ENCODE results near the gene PDE10A. TPM values are rescaled to one million over a fixed set of nuclear protein-coding genes. Genes with fewer than 3 reads are reported as not detected.

Gene PDE10A
- total RNA-seq, 4 donors from 2014 or later: 2.9 to 8.8 (median 3.9) TPM

DNA sequence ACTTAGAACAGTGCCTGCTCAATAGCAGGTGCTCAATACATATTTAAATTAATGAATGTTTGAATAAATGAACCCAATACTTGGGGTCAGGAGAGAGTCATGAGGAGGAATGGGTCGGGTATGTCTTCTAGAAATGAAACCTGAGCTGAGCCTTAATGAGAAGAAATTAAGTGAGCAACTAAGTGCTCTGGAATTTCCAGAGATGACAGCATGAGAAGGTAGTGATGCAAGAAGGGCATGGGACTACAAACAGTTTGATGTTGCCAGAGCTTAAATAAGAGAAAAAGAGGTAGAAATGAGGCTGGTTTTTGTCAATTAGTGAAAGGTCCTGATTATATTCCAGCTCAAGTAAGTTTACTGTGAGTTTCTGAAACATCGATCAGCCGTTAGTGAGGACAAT lies 82.9 kb downstream of the PDE10A start:
- Histone ChIP-seq H3K36me3 (no peaks in the 10 kb centered on the region), H3K4me1 (no peaks in the 10 kb centered on the region), H3K4me3 (no peak overlapping the region), H3K27me3 (no peaks in the 10 kb centered on the region), H3K27ac (replicated peaks in 1 of 4) (no peak overlapping the region), H3K9me3 (peaks cover 0 to 1% (median 0%) of the 10 kb centered on the region in 4 donors)
- whole genome bisulfite sequencing: 88% methylated on average over 3 of the region's 3 CpGs
- no peak for TF ChIP-seq POLR2A (IDR thresholded peaks at IDR 0.05; ENCODE audit: low read depth)
- TF ChIP-seq EP300 (IDR thresholded peaks at IDR 0.05): no peak
- TF ChIP-seq, protein P1, sequence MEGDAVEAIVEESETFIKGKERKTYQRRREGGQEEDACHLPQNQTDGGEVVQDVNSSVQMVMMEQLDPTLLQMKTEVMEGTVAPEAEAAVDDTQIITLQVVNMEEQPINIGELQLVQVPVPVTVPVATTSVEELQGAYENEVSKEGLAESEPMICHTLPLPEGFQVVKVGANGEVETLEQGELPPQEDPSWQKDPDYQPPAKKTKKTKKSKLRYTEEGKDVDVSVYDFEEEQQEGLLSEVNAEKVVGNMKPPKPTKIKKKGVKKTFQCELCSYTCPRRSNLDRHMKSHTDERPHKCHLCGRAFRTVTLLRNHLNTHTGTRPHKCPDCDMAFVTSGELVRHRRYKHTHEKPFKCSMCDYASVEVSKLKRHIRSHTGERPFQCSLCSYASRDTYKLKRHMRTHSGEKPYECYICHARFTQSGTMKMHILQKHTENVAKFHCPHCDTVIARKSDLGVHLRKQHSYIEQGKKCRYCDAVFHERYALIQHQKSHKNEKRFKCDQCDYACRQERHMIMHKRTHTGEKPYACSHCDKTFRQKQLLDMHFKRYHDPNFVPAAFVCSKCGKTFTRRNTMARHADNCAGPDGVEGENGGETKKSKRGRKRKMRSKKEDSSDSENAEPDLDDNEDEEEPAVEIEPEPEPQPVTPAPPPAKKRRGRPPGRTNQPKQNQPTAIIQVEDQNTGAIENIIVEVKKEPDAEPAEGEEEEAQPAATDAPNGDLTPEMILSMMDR (IDR thresholded peaks at IDR 0.05): no peak
- no peak for TF ChIP-seq POLR2AphosphoS5 (IDR thresholded peaks at IDR 0.05)
- no peak for DNase-seq (ENCODE audit: extremely low spot score)
- intact Hi-C loops (cut with DNase I): no loop called here

DNA sequence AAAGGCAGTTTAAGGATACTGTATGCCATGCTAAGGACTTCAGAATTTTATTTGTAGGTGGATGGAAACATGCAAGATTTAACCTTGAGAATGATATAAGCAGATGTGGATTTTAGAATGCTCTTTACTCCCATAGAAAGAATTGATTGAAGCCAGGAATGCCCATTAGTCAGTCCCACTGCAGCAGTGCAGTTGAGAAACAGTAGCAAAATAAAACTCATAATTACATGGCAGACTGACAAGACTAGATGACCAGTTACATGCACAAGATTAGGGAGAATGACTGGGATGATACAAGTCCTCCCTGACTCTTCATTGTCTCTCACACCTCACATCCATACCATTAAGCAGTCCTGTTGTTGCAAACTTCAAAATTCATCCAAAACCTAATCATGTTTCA lies 83.9 kb downstream of the PDE10A start:
- Histone ChIP-seq H3K27me3 (no peaks in the 10 kb centered on the region), H3K4me1 (peaks cover 0 to 2% (median 1%) of the 10 kb centered on the region in 4 donors), H3K27ac (replicated peaks in 1 of 4) (no peak overlapping the region), H3K36me3 (no peaks in the 10 kb centered on the region), H3K4me3 (no peak overlapping the region), H3K9me3 (no peaks in the 10 kb centered on the region)
- DNase-seq (ENCODE audit: extremely low spot score): no peak
- intact Hi-C loops (cut with DNase I): no loop called here
- TF ChIP-seq POLR2A (IDR thresholded peaks at IDR 0.05; ENCODE audit: low read depth): no peak

DNA sequence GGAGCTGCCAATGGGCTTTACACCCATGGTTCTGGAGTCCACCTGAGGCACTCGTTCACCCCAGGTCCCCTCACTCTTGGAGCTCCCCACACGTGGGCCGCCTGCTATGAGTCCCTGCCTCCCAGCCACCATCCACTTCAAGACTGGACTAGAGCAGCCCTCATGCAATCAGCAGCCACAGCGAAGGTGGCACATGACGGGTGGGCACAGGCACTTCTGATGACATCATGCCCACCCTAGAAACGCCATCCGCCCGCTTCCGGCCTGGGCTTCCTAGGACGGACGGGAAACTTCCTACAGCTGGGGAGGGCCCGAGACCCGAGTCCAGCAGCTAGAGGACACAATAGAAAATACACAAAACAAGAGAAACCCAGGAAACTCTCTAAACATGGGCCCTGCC lies 85.5 kb downstream of the PDE10A start:
- no peak for DNase-seq (ENCODE audit: extremely low spot score)
- intact Hi-C loops (cut with DNase I): no loop called here
- TF ChIP-seq EP300 (IDR thresholded peaks at IDR 0.05) (no peak), POLR2A (IDR thresholded peaks at IDR 0.05; ENCODE audit: low read depth) (no peak), POLR2AphosphoS5 (IDR thresholded peaks at IDR 0.05) (no peak)
- TF ChIP-seq, protein P1 (IDR thresholded peaks at IDR 0.05): no peak
- Histone ChIP-seq H3K4me1 (peaks cover 8 to 17% (median 14%) of the 10 kb centered on the region in 4 donors), H3K27ac (replicated peaks in 1 of 4) (no peak overlapping the region), H3K4me3 (no peak overlapping the region), H3K36me3 (no peaks in the 10 kb centered on the region), H3K9me3 (no peaks in the 10 kb centered on the region), H3K27me3 (no peaks in the 10 kb centered on the region)
- 100% methylated on average over 1 of the region's 13 CpGs for WGBS

DNA sequence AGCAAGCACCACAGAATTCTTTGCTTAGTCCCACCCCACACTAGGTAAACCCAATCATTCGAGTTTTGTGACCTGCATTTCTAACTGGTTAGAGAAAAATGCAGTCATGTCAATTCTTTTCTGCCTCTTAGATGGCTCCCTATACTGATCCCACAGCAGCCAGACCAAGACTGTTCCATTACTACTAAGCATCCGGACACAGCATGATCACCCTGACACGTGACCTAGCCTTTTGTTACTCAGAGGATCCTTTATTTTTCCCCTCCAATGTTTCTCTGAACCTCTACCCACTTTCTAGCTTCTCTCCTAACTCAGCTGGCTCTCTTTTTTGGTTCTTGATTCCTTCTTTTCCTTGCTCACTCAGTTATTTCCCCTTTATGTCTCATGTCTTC lies 87.9 kb downstream of the PDE10A start:
- intact Hi-C loops (cut with DNase I): no loop called here

DNA sequence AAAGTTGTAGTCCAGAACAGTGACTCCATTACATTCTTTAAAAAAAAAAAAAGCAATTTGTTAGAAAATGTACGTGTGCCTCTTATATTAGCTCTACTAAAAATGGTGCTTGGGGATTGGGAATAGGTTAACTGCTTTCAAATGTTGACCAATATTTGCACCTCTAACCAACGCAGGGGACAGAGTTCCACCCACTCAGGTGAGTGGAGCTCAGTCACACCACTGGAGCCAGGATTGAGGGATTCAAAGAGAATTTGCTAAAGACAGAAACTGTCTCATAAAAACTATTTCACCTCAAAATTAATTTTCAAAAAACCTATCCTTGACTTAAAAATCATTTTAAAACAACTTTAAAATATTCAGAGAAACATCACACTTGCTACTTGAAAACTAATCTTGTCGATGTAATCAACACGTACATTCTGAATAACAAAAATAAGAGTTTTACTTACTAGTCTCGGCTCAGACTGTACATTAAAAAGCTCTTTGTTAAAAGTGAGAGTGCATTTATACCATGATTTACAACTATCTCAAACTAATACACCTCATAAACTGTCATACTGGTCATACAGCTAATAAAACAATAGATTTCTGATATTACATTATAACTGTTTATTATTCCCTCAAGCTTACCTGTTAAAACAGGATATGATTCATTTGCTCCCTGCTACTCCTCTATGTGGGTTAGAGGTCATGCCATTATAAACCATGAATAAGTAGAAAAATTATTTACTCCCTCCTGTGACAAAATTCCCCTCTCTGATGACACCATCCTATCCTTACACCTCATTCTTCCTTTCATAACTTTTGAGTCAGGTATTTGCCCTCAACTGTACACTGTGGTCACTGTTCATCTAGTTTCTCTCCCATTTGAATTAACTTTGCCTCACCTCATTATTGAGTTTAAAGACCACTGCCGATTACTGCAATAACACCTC lies 88.6 kb downstream of the PDE10A start:
- Histone ChIP-seq H3K4me3 (no peak overlapping the region), H3K27ac (replicated peaks in 1 of 4) (peak overlapping the region in 2 of 4 donors; percentile 10 to 17), H3K9me3 (no peaks in the 10 kb centered on the region), H3K27me3 (no peaks in the 10 kb centered on the region), H3K36me3 (no peaks in the 10 kb centered on the region), H3K4me1 (peaks cover 13 to 20% (median 17%) of the 10 kb centered on the region in 4 donors)
- intact Hi-C loops (cut with DNase I): no loop called here
- WGBS: 79% methylated on average over 6 of the region's 6 CpGs
- TF ChIP-seq POLR2A (IDR thresholded peaks at IDR 0.05; ENCODE audit: low read depth) (no peak), POLR2AphosphoS5 (IDR thresholded peaks at IDR 0.05) (no peak), EP300 (IDR thresholded peaks at IDR 0.05) (no peak)
- TF ChIP-seq, protein P1 (IDR thresholded peaks at IDR 0.05): no peak
- no peak for DNase-seq (ENCODE audit: extremely low spot score)

More for the DNA sequence above, 87.9 kb downstream of the PDE10A start:
- H3K9me3 ChIP-seq: no peaks in the 10 kb centered on the region
- H3K27ac ChIP-seq (replicated peaks in 1 of 4): no peak overlapping the region
- DNase-seq (ENCODE audit: extremely low spot score): no peak
- TF ChIP-seq POLR2A (IDR thresholded peaks at IDR 0.05; ENCODE audit: low read depth) (no peak), EP300 (IDR thresholded peaks at IDR 0.05) (no peak), POLR2AphosphoS5 (IDR thresholded peaks at IDR 0.05) (no peak)
- TF ChIP-seq, protein P1 (IDR thresholded peaks at IDR 0.05): no peak
- peaks cover 13 to 20% (median 17%) of the 10 kb centered on the region in 4 donors for H3K4me1 ChIP-seq
- WGBS: 88% methylated on average over 3 of the region's 3 CpGs
- H3K4me3 ChIP-seq: no peak overlapping the region
- no peaks in the 10 kb centered on the region for H3K36me3 ChIP-seq
- H3K27me3 ChIP-seq: no peaks in the 10 kb centered on the region

All from esophagus muscularis mucosa (tissue), 4 donors.